HL-60/S4 treated with phorbol 12-myristate 13-acetate at 8.2 ng/mL for 4 days and 3 days (cell line): ENCODE measurements around the gene AQP1.

Experiments used
- in situ Hi-C: fragments of 300-500 bp; cut with MboI; formaldehyde crosslinking; loops from 2 replicates; pipeline ENCODE4 v1.15.0; 2022; ENCODE audit warnings: low sequenced_read_pairs

AQP1 gene

GRCh38 chr7:30905078-30906012 lies 6.3 kb upstream of the AQP1 start:
- in situ Hi-C loops, result no loop called here

- in situ Hi-C loops, result no loop called here
Observed at GRCh38 chr7:30906014-30906413, 5.6 kb upstream of the AQP1 start.

- in situ Hi-C loops, result no loop called here
Observed at GRCh38 chr7:30906515-30907240, 5.0 kb upstream of the AQP1 start.

GRCh38 chr7:30907527-30908267 lies 4.0 kb upstream of the AQP1 start:
- in situ Hi-C loops, result no loop called here

GRCh38 chr7:30908681-30909080 lies 3.0 kb upstream of the AQP1 start:
- in situ Hi-C loops, result no loop called here

- in situ Hi-C loops, result no loop called here
Observed at GRCh38 chr7:30909431-30909830, 2.2 kb upstream of the AQP1 start.

- in situ Hi-C loops, result no loop called here
Observed at GRCh38 chr7:30910411-30911073, 1.1 kb upstream of the AQP1 start.

GRCh38 chr7:30911133-30911532 lies 520 bp upstream of the AQP1 start:
- in situ Hi-C loops, result no loop called here

GRCh38 chr7:30912021-30912730 lies 523 bp downstream of the AQP1 start:
- in situ Hi-C loops, result no loop called here

- in situ Hi-C loops, result no loop called here
Observed at GRCh38 chr7:30912731-30912985, 1.0 kb downstream of the AQP1 start.

- in situ Hi-C loops, result no loop called here
Observed at GRCh38 chr7:30912986-30913811, 1.5 kb downstream of the AQP1 start.

GRCh38 chr7:30913821-30914515 lies 2.3 kb downstream of the AQP1 start:
- in situ Hi-C loops, result no loop called here

- in situ Hi-C loops, result no loop called here
Observed at GRCh38 chr7:30914596-30914995, 2.9 kb downstream of the AQP1 start.

GRCh38 chr7:30915005-30915601 lies 3.5 kb downstream of the AQP1 start:
- in situ Hi-C loops, result no loop called here

- in situ Hi-C loops, result no loop called here
Observed at GRCh38 chr7:30915751-30916150, 4.1 kb downstream of the AQP1 start.

- in situ Hi-C loops, result no loop called here
Observed at GRCh38 chr7:30916255-30916654, 4.6 kb downstream of the AQP1 start.

- in situ Hi-C loops, result no loop called here
Observed at GRCh38 chr7:30916767-30917166, 5.1 kb downstream of the AQP1 start.

- in situ Hi-C loops, result no loop called here
Observed at GRCh38 chr7:30917216-30917893, 5.7 kb downstream of the AQP1 start.
